A673 (cell line): ENCODE data around the gene PNPLA6.

Source experiments
- CTCF ChIP-seq: fragments of 300-800, 200-600 bp; sonication (generic); conservative IDR thresholded peaks from 2 replicates; pipeline ENCODE4 v1.5.1; 2017; ENCODE audit warnings: low read depth, mild to moderate bottlenecking, antibody characterized with exemption, low read length, moderate library complexity, mixed read lengths
- EZH2 ChIP-seq: fragments of 200-600 bp; sonication (generic); IDR thresholded peaks from 2 replicates; pipeline ENCODE4 v1.6.1; 2017; ENCODE audit warnings: borderline replicate concordance, low read depth, mild to moderate bottlenecking, mixed read lengths, antibody characterized with exemption, low read length; ENCODE audit not compliant: poor library complexity, severe bottlenecking

GRCh38 chr19:7564866-7565265 is 29.3 kb downstream of the PNPLA6 start:
- TF ChIP-seq CTCF (no peak), EZH2 (no peak)
